Stimulated activated CD8-positive, alpha-beta memory T cell treated with anti-CD3 and anti-CD28 coated beads, Interleukin-4, amount 100 ng/mL, for 4 hours (primary cell): ENCODE measurements around the gene AGRN.
A peak's percentile ranks its signal among the peaks of the same experiment; 100 is the strongest.

Source experiments
- DNase-seq, 2 donors: peaks; one replicate each; pipeline ENCODE4 v3.0.0-alpha.2; 2020; ENCODE audit warnings: low read depth in 2 of 2, low spot score in 1 of 2

Gene AGRN

GRCh38 chr1:1079408-1080121 is 59.6 kb downstream of the AGRN start:
- peak in 1 of 2 donors; percentile 24 for DNase-seq

GRCh38 chr1:1080122-1080757 is 60.3 kb downstream of the AGRN start:
- no peak for DNase-seq

GRCh38 chr1:1080951-1081310 is 61.0 kb downstream of the AGRN start:
- no peak for DNase-seq

- DNase-seq, result no peak
These were observed 61.7 kb downstream of the AGRN start for GRCh38 chr1:1081311-1082238.

GRCh38 chr1:1082239-1082775 is 62.4 kb downstream of the AGRN start:
- no peak for DNase-seq

- no peak for DNase-seq
These were observed 63.0 kb downstream of the AGRN start for GRCh38 chr1:1082776-1083415.

GRCh38 chr1:1083416-1084371 is 63.8 kb downstream of the AGRN start:
- DNase-seq, result no peak

GRCh38 chr1:1084372-1085170 is 64.7 kb downstream of the AGRN start:
- DNase-seq, result no peak

GRCh38 chr1:1085171-1085841 is 65.4 kb downstream of the AGRN start:
- no peak for DNase-seq

- no peak for DNase-seq
These were observed 66.3 kb downstream of the AGRN start for GRCh38 chr1:1085911-1086841.

- DNase-seq, result no peak
These were observed 67.0 kb downstream of the AGRN start for GRCh38 chr1:1086911-1087341.

- no peak for DNase-seq
These were observed 67.6 kb downstream of the AGRN start for GRCh38 chr1:1087351-1088028.

- DNase-seq, result no peak
These were observed 68.3 kb downstream of the AGRN start for GRCh38 chr1:1088029-1088800.

GRCh38 chr1:1088801-1089680 is 69.1 kb downstream of the AGRN start:
- no peak for DNase-seq

- no peak for DNase-seq
These were observed 70.0 kb downstream of the AGRN start for GRCh38 chr1:1089731-1090423.
